HCT116 (cell line): ENCODE measurements around the gene CHST15. TPM values are rescaled to one million over a fixed set of nuclear protein-coding genes. Genes with fewer than 3 reads are reported as not detected.

ENCODE experiments used
- ATAC-seq: fragments of 200-7000 bp; cut with Tn5 transposase; 2 replicates; pipeline ENCODE4 v1.9.1; 2020; ENCODE audit warnings: mild to moderate bottlenecking, moderate library complexity
- BruUV-seq: library from RNA; stranded (reverse); fragments of 400-500 nt; replicated peaks from 2 replicates; lab custom pipeline; 2021; lab: Mats Ljungman, UMichigan
- CTCF ChIA-PET: fragments of 300-600 bp; sonication (Branson Sonifier 250); formaldehyde crosslinking; loops from one replicate; lab custom pipeline; 2021; ENCODE audit warnings: antibody characterized with exemption; lab: Charles Lee
- POLR2A ChIA-PET: fragments of 300-600, 350-600 bp; sonication (Branson Sonifier 250); formaldehyde crosslinking; loops from one replicate; lab custom pipeline; 2021; ENCODE audit warnings: antibody characterized with exemption; lab: Charles Lee
- RAD21 ChIA-PET, 2 experiments: fragments of 300-600 bp; sonication (Branson Sonifier 250); formaldehyde crosslinking; loops; one replicate each; lab custom pipeline; 2023; ENCODE audit warnings: low total read pairs in 2 of 2; ENCODE audit not compliant: uncharacterized antibody in 2 of 2, unreplicated experiment in 2 of 2, low non-redundant PET in 1 of 2; lab: Charles Lee
- DNase-seq: peaks from one replicate; pipeline ENCODE4 v3.0.0-alpha.2; 2010; ENCODE audit warnings: low read depth, low spot score
- H2AFZ ChIP-seq: fragments of 200-600 bp; shearing (Covaris generic), sonication (generic); 2 replicates; pipeline ENCODE4 v1.6.1; 2017; ENCODE audit warnings: low read depth, mixed run types, mixed read lengths, antibody characterized with exemption, low read length; ENCODE audit not compliant: poor library complexity, severe bottlenecking
- H3K27ac ChIP-seq: 2 replicates; pipeline ENCODE4 v1.5.1; 2012; ENCODE audit warnings: low read depth, low read length
- H3K27me3 ChIP-seq: fragments of 200-600 bp; sonication (generic); 2 replicates; pipeline ENCODE4 v1.6.1; 2016; ENCODE audit warnings: mixed run types, low read length, mixed read lengths; ENCODE audit not compliant: insufficient read depth
- H3K36me3 ChIP-seq, 2 experiments: fragments of 200-500 bp in 1 of 2; fragments of 200-600 bp in 1 of 2; sonication (Bioruptor generic) in 1 of 2; sonication (generic) in 1 of 2; 2 replicates each; pipeline versions ENCODE4 v1.5.1 to v1.6.1; 2014 to 2016; ENCODE audit warnings: low read length in 2 of 2, inconsistent platforms in 1 of 2, mixed read lengths in 1 of 2, mixed run types in 1 of 2; ENCODE audit not compliant: insufficient read depth in 2 of 2, control insufficient read depth in 1 of 2
- H3K4me1 ChIP-seq, 2 experiments: fragments of 200-600 bp in 1 of 2; sonication (generic) in 1 of 2; 2 replicates each; pipeline versions ENCODE4 v1.5.1 to v1.6.1; 2012 to 2017; ENCODE audit warnings: low read length in 2 of 2, inconsistent platforms in 1 of 2, mild to moderate bottlenecking in 1 of 2, mixed read lengths in 1 of 2, mixed run types in 1 of 2, moderate library complexity in 1 of 2; ENCODE audit not compliant: insufficient read depth in 2 of 2, control insufficient read depth in 1 of 2
- H3K4me2 ChIP-seq: fragments of 200-600 bp; sonication (generic); 2 replicates; pipeline ENCODE4 v1.6.1; 2017; ENCODE audit warnings: mixed run types, low read length, mixed read lengths
- H3K4me3 ChIP-seq, 2 experiments: fragments of 200-600 bp in 1 of 2; sonication (generic) in 1 of 2; replicated peaks in 1 of 2; 2 replicates each; pipeline ENCODE4 v1.5.1; 2011 to 2016; ENCODE audit warnings: low read length in 2 of 2, control low read depth in 1 of 2, low read depth in 1 of 2, mild to moderate bottlenecking in 1 of 2, mixed read lengths in 1 of 2, mixed run types in 1 of 2
- H3K79me2 ChIP-seq: fragments of 200-600 bp; sonication (generic); 2 replicates; pipeline ENCODE4 v1.6.1; 2017; ENCODE audit warnings: mild to moderate bottlenecking, mixed run types, low read length, moderate library complexity, mixed read lengths; ENCODE audit not compliant: insufficient read depth
- H3K9ac ChIP-seq: fragments of 200-600 bp; sonication (generic); 2 replicates; pipeline ENCODE4 v1.6.1; 2016; ENCODE audit warnings: low read length, mixed read lengths
- H3K9me2 ChIP-seq: fragments of 200-600 bp; sonication (generic), shearing (Covaris generic); 2 replicates; pipeline ENCODE4 v1.6.1; 2017; ENCODE audit warnings: mixed run types, mild to moderate bottlenecking, moderate library complexity; ENCODE audit not compliant: insufficient read depth
- H3K9me3 ChIP-seq, 2 experiments: fragments of 200-500 bp in 1 of 2; fragments of 200-600 bp in 1 of 2; sonication (Bioruptor generic) in 1 of 2; sonication (generic) in 1 of 2; 2 replicates each; pipeline ENCODE4 v1.6.1; 2014 to 2017; ENCODE audit warnings: low read length in 2 of 2, mixed read lengths in 2 of 2, inconsistent platforms in 1 of 2, low read depth in 1 of 2, mild to moderate bottlenecking in 1 of 2, mixed run types in 1 of 2, moderate library complexity in 1 of 2; ENCODE audit not compliant: control insufficient read depth in 1 of 2, insufficient read depth in 1 of 2
- H4K20me1 ChIP-seq: fragments of 200-600 bp; sonication (generic), shearing (Covaris generic); 2 replicates; pipeline ENCODE4 v1.6.1; 2017; ENCODE audit warnings: mixed run types, mild to moderate bottlenecking, moderate library complexity; ENCODE audit not compliant: insufficient read depth
- ATF3 ChIP-seq: IDR thresholded peaks from 2 replicates; pipeline ENCODE4 v1.6.1; 2012
- CBX3 ChIP-seq: IDR thresholded peaks from 2 replicates; pipeline ENCODE4 v1.6.1; 2012; ENCODE audit warnings: low read depth
- CEBPB ChIP-seq: IDR thresholded peaks from 2 replicates; pipeline ENCODE4 v1.6.1; 2012; ENCODE audit warnings: low read depth
- ELF1 ChIP-seq: IDR thresholded peaks from 2 replicates; pipeline ENCODE4 v1.6.1; 2012; ENCODE audit warnings: low read depth, borderline replicate concordance
- POLR2A ChIP-seq: IDR thresholded peaks from 2 replicates; pipeline ENCODE4 v1.7.0; 2011; ENCODE audit warnings: borderline replicate concordance; ENCODE audit not compliant: insufficient read depth, insufficient read length; ENCODE audit errors: extremely low read depth
- RAD21 ChIP-seq: IDR thresholded peaks from 2 replicates; pipeline ENCODE4 v1.6.1; 2012; ENCODE audit warnings: low read depth, mild to moderate bottlenecking
- REST ChIP-seq: IDR thresholded peaks from 2 replicates; pipeline ENCODE4 v1.6.1; 2012; ENCODE audit warnings: low read depth
- intact Hi-C: fragments of 100-400 bp; cut with micrococcal nuclease; formaldehyde crosslinking; loops from 2 replicates; pipeline ENCODE4 v1.10.0; 2022
- total RNA-seq: library from RNA; stranded (reverse); gene quantifications from one replicate; pipeline ENCODE4 v1.2.1, GENCODE V29; 2021; ENCODE audit not compliant: unreplicated experiment

Gene CHST15
- total RNA-seq, 1 experiment from 2014 or later = 47.2 TPM

DNA sequence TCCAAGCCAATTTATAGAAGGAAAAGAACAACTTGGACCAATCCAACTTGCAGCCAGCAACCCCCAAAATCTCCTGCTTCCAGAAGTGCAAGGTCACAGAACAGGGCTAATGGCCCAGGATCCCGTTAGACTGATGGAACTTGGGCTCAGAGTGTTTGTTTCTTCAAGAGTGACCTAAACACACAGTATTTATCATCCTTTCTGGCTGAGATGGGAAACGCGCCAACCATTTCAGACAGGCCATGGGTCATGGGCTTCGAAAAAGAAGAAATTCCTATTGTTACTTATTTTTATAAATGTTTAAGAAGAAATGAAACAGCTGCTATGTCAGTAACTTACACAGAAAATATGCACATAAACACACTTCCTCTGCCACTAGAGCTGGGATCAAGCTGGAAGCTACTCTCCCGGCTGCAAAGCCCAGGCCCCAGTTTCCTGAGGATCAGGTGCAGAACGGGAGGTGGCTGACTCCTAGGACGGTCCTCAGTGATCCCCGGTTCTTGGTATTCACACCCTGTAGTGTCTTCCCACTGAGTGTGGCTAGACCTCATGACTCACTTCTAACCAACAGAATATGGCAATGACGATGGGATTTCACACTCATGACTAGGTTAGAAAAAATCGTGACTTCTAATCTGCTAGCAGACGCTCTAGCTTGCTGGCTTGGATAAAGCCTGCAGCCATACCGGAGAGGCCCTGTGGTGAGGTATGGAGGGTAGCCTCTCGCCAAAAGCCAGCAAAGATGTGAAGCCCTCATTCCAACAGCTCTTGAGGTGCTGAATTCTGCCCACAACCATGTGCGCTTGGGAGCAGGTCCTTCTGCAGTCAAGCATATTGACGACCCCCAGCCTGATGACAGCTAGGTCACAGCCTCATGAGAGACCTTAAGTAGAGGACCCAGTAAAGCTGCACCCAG, 60.2 kb downstream of the CHST15 start:
- Histone ChIP-seq H3K36me3 (peaks cover 5 to 9% of the 10 kb centered on the region in 2 experiments), H3K4me2 (no peak overlapping the region), H3K27ac (no peak overlapping the region), H3K4me3 (no peak overlapping the region), H4K20me1 (no peaks in the 10 kb centered on the region), H3K9ac (no peak overlapping the region), H3K27me3 (no peaks in the 10 kb centered on the region), H3K79me2 (no peaks in the 10 kb centered on the region), H3K4me1 (peaks cover 0 to 9% of the 10 kb centered on the region in 2 experiments; a peak in 1 of 4 replicates), H3K9me2 (no peaks in the 10 kb centered on the region), H2AFZ (no peak overlapping the region), H3K9me3 (no peaks in the 10 kb centered on the region)
- no peak for DNase-seq
- RAD21 ChIA-PET = no interaction called here
- intact Hi-C loops = no loop called here
- TF ChIP-seq CEBPB (no peak), ELF1 (no peak), RAD21 (no peak), POLR2A (no peak), REST (no peak), ATF3 (no peak), CBX3 (no peak)
- CTCF ChIA-PET = no interaction called here
- POLR2A ChIA-PET = no interaction called here
- no TSS peak for BruUV-seq
- no peak for ATAC-seq
